Lower leg skin (tissue), 4 donors: ENCODE results near the gene INSRR. TPM values are rescaled to one million over a fixed set of nuclear protein-coding genes. Genes with fewer than 3 reads are reported as not detected.

Source experiments
- DNase-seq, 2 donors: peaks; one replicate each; pipeline ENCODE4 v3.0.0-alpha.2; 2019; ENCODE audit warnings: low spot score in 2 of 2
- H3K4me3 ChIP-seq: fragments of 200-600 bp; sonication (generic); 2 replicates; pipeline ENCODE4 v1.5.1; 2017; ENCODE audit warnings: mild to moderate bottlenecking, low read depth; ENCODE audit not compliant: poor library complexity, severe bottlenecking
- CTCF ChIP-seq, 3 donors: fragments of 450-650 bp; IDR thresholded peaks; one replicate each; pipeline ENCODE4 v1.5.1; 2016; ENCODE audit warnings: antibody characterized with exemption in 3 of 3, mild to moderate bottlenecking in 3 of 3, moderate library complexity in 2 of 3
- POLR2A ChIP-seq, 2 donors: fragments of 450-650 bp; IDR thresholded peaks; one replicate each; pipeline ENCODE4 v1.6.1; 2016 to 2017; ENCODE audit warnings: antibody characterized with exemption in 2 of 2, mild to moderate bottlenecking in 1 of 2, moderate library complexity in 1 of 2
- WGBS, 2 donors: methylation state at CpG; one replicate each; pipeline ENCODE4 v1.1.5; 2018; 5-methylcytosine and 5-hydroxymethylcytosine counted together
- intact Hi-C: fragments of 100-400 bp; cut with DNase I; formaldehyde crosslinking; loops from one replicate; pipeline ENCODE4 v1.15.0; 2023; ENCODE audit warnings: low total_unique reads
- total RNA-seq, 4 donors: library from RNA; depleted of rRNA; stranded (reverse); fragments of >200 nt; gene quantifications; one replicate each; pipeline ENCODE4 v1.1.0, GENCODE V29; 2016

The INSRR gene
- total RNA-seq, 4 donors from 2014 or later, result not detected

GRCh38 chr1:156895455-156895812 lies 36.5 kb upstream of the INSRR start:
- DNase-seq, result no peak
- no peak overlapping the region for H3K4me3 ChIP-seq
- intact Hi-C loops, result no loop called here
- TF ChIP-seq CTCF (IDR thresholded peaks at IDR 0.05) (no peak), POLR2A (IDR thresholded peaks at IDR 0.05) (no peak)
- WGBS, 2 donors, result 69 to 72% methylated on average over 4 of the region's 4 CpGs

DNA sequence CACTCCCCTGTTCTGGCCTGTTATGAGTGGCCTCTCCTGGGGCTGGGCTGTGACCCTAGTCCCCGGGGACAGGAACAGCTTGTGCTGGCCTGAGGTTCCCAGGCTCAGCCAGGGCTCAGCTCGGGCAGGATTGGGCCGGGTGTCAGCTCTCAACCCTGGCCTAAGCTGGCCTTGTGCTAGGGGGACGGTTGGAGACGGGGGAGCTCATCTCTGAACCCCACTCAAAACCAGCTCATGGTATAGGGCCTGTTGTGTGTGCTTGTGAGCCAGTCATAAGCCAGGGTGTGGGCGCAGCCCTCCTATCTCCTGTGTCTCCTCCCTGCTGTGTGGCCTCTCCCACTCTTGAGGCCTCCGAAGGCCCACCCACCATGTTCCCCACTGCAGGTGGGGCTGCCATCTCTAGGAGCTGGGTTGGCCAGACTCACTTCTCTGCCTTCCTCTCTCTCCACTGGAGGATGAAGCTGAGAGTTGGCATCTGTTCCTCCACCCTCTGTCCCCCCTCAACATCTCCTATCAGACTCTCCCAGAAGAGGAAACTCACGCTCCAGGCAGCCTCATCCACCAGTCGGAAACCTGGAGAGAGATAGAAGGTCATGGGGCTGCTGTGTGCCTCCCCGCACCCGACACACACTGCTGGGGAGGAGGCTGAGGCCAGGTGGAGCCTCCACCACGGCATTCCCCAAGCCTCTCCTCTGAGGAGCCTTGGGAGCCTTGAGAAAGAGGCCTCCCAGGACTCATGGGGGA lies 36.0 kb upstream of the INSRR start:
- WGBS, 2 donors, result 65 to 66% methylated on average over 8 to 12 of the region's 12 CpGs

GRCh38 chr1:156894001-156894400 lies 35.1 kb upstream of the INSRR start:
- no peak for TF ChIP-seq POLR2A (IDR thresholded peaks at IDR 0.05)
- TF ChIP-seq CTCF (IDR thresholded peaks at IDR 0.05), result no peak
- WGBS, 2 donors, result 40 to 61% methylated on average over 5 of the region's 5 CpGs
- H3K4me3 ChIP-seq, result peak overlapping the region; percentile 24
- no peak for DNase-seq
- intact Hi-C loops, result no loop called here

More for the DNA sequence above, 36.0 kb upstream of the INSRR start:
- H3K4me3 ChIP-seq, result no peak overlapping the region
- TF ChIP-seq POLR2A (IDR thresholded peaks at IDR 0.05) (no peak), CTCF (IDR thresholded peaks at IDR 0.05) (no peak)
- no peak for DNase-seq
- intact Hi-C loops, result no loop called here

DNA sequence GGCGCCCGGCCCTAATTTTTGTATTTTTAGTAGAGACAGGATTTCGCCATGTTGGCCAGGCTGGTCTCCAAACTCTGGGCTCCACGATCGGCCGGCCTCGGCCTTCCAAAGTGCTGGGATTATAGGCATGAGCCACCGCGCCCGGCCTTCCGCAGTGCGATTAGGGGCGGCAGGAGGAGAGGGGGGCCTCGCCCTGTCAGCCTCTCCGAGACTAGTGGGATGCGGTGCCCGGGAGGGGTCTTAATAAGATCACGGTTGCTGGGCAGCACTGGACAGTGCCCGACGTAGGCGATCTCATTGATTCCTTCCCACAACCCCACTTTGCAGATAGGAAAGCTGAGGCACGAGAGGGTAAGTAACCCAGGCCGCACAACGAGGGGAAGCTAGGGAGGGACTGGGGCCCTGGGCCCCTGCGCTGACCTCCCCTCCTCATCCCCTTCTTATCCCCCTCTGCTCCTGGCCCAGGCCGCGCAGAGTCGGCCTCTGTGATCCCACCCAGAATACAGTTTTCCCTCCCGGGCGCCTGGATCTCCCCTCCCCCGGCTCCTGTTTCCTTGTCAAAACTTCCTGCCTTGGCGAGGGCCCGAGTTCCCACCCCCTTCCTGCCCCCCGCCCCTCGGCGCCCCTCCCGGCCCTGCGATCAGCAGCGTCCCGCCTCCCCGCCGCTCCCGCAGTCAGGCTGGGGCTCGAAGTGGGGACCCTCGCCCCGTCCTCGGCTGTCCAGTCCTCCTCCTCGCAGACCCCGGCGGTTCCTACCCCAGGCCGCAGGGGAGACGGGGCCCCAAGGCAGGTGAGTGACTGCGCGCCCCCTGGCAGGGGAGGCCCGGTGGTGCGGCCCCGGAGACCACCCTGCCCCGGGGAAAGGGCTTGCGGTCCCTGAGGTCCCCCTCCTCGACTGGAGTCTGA lies 34.4 kb upstream of the INSRR start, which contains the start of gene PEAR1:
Gene PEAR1 (plus strand): TSS at position 671 of the 906 bp plus-strand sequence. CDS start 10,209 bp downstream, outside the sequence.
- WGBS, 2 donors, result 18 to 28% methylated on average over 41 to 59 of the region's 60 CpGs
- H3K4me3 ChIP-seq, result peak within 1 kb of the TSS; percentile 24
- no peak for TF ChIP-seq POLR2A (IDR thresholded peaks at IDR 0.05)
- no peak for TF ChIP-seq CTCF (IDR thresholded peaks at IDR 0.05)
- no peak for DNase-seq
- intact Hi-C loops, result no loop called here

- peak; percentile 83 to 97 for DNase-seq
- no peak overlapping the region for H3K4me3 ChIP-seq
- intact Hi-C loops, result no loop called here
- TF ChIP-seq CTCF (IDR thresholded peaks at IDR 0.05) (no peak), POLR2A (IDR thresholded peaks at IDR 0.05) (no peak)
- WGBS, 2 donors, result 7 to 8% methylated on average over 48 of the region's 48 CpGs
Observed at GRCh38 chr1:156892190-156893047, 33.5 kb upstream of the INSRR start.
